GM12801 (cell line): ENCODE data around the gene DCUN1D5.

ENCODE experiments used
- CTCF ChIP-seq: IDR thresholded peaks from one replicate; pipeline ENCODE4 v1.5.1; 2011; ENCODE audit warnings: control low read depth; ENCODE audit not compliant: insufficient read length; ENCODE audit errors: extremely low read depth

Gene DCUN1D5

GRCh38 chr11:103077554-103077953 is 14.4 kb downstream of the DCUN1D5 start:
- TF ChIP-seq CTCF, result no peak

DNA sequence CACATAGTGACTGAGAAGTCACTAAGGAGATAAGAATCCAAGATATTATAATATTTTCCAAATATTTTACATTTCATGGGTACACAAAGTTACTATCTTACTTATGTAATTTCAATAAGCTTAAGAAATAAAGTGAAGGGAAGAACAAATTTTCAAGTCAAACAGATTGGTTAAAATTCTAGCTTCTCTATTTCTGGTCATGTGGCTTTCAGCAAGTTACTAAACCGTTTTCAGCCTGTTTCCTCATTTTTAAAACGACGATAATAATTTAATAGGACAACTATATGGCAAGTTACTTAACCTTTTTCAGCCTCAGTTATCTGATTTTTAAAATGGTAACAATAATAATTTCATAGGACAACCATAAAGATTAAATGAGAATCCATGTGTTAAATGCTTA is 15.6 kb downstream of the DCUN1D5 start:
- TF ChIP-seq CTCF, result no peak

GRCh38 chr11:103071008-103071407 is 21.0 kb downstream of the DCUN1D5 start:
- no peak for TF ChIP-seq CTCF

DNA sequence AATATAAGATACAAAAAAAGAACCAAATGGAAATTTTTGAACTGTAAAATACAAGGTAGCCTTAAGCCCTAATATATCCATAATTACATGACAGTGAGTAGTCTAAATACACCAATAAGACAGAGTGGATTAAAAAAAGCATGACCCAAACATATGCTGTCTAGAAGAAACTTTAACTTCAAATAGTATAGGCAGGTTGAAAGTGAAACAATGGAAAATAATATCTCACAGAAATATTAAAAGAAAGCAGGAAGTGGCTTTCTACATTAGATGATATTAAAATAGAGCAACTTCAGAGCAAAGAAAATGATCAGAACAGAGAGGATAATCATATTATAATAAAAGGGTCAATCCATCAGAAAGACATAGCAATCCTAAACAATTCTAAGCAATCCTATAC is 21.8 kb downstream of the DCUN1D5 start:
- no peak for TF ChIP-seq CTCF

- TF ChIP-seq CTCF, result no peak
These were observed 22.6 kb downstream of the DCUN1D5 start for GRCh38 chr11:103069367-103069766.

DNA sequence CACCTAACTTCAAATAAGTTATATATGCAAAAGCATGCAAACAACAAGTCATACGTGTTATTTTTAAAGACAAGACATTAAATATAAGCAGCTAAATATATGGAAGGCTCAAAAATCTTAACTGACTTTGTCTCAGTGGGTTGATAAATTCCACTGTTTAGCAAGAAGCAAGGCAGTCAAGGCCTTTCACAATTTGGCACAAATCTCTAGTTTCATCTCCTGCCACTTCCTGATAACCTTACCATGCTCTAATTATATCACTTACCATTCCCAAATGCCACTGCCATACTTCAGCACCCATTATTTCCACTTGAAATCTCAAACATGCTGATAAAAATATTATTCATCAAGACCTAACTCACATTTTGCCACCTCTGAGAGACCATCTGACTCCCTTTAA is 24.8 kb downstream of the DCUN1D5 start:
- TF ChIP-seq CTCF, result no peak

DNA sequence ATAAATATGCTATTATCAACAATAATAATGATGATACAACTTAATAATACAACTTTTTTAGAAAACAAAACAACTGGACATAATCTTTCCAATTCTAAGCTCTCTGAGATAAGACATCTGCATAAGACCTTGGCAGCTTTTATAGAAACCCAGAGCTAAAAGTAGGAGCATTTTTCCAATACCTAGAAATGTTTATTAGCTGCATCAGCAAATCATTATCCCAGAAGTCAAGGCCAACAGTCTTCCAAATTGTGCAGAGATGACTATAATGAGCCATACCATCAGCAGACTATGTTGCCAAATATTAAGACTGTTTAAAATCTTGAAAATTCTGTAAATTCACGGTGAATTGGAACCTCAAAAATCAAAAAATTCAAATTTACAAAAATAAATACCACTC is 30.3 kb downstream of the DCUN1D5 start:
- TF ChIP-seq CTCF, result no peak
